Small intestine (tissue), 7 donors: Measurements from ENCODE around the gene PPTC7. TPM values are rescaled to one million over a fixed set of nuclear protein-coding genes. Genes with fewer than 3 reads are reported as not detected.
"Not testable (repeated sequence)": the region's sequence is repeated elsewhere in the genome, so short reads cannot be mapped to it uniquely, and the experiment has no call there.

Experiments
- DNase-seq, 2 donors: peaks; one replicate each; pipeline versions ENCODE4 v3.0.0 to v3.0.0-alpha.2; 2013
- FAIRE-seq: peaks from 2 replicates; lab custom pipeline; 2012; peaks lifted over from hg19 to GRCh38; lab: Jason Lieb, UNC
- H3K27ac ChIP-seq, 3 donors: one replicate each; pipeline ENCODE4 v1.5.1; 2013; ENCODE audit warnings: low read length in 2 of 3, mild to moderate bottlenecking in 2 of 3, control low read depth in 1 of 3, inconsistent platforms in 1 of 3, low read depth in 1 of 3, moderate library complexity in 1 of 3
- H3K27me3 ChIP-seq, 3 donors: one replicate each; pipeline ENCODE4 v1.6.1; 2013; ENCODE audit warnings: low read length in 3 of 3, inconsistent platforms in 1 of 3; ENCODE audit not compliant: control insufficient read depth in 3 of 3, insufficient read depth in 3 of 3
- H3K36me3 ChIP-seq, 3 donors: one replicate each; pipeline ENCODE4 v1.6.1; 2013; ENCODE audit warnings: low read length in 3 of 3, inconsistent platforms in 1 of 3, low read depth in 1 of 3, mild to moderate bottlenecking in 1 of 3, moderate library complexity in 1 of 3; ENCODE audit not compliant: control insufficient read depth in 3 of 3, insufficient read depth in 2 of 3
- H3K4me1 ChIP-seq, 3 donors: one replicate each; pipeline ENCODE4 v1.6.1; 2013; ENCODE audit warnings: low read length in 2 of 3, inconsistent platforms in 1 of 3, low read depth in 1 of 3, mild to moderate bottlenecking in 1 of 3, moderate library complexity in 1 of 3; ENCODE audit not compliant: control insufficient read depth in 3 of 3, insufficient read depth in 2 of 3
- H3K4me3 ChIP-seq, 3 donors: one replicate each; pipeline ENCODE4 v1.5.1; 2013; ENCODE audit warnings: low read length in 3 of 3, control low read depth in 1 of 3, inconsistent platforms in 1 of 3, low read depth in 1 of 3, mild to moderate bottlenecking in 1 of 3, moderate library complexity in 1 of 3
- H3K9me3 ChIP-seq, 2 donors: one replicate each; pipeline ENCODE4 v1.6.1; 2013; ENCODE audit warnings: low read depth in 1 of 2, low read length in 1 of 2; ENCODE audit not compliant: control insufficient read depth in 2 of 2, insufficient read depth in 1 of 2
- WGBS, 3 donors: extraction: QIAGEN DNeasy Blood & Tissue Kit; methylation state at CpG; one replicate each; pipeline ENCODE4 v1.1.7; 2013; 5-methylcytosine and 5-hydroxymethylcytosine counted together
- polyA plus RNA-seq, 4 donors: library from polyadenylated mRNA; stranded (reverse) in 3 of 4; unstranded in 1 of 4; fragments of 200-250 nt in 3 of 4; fragments of 120-200 nt in 1 of 4; gene quantifications; one replicate each; pipeline versions ENCODE4 v1.2.1 to v1.2.3, GENCODE V29; 2013
- donor health status: healthy with polysubstance abuse.
- donor health status: control.
- donor health status: control.
- donor health status: Bipolar disorder and iron deficiency.
- donor health status: healthy.

Gene PPTC7
- polyA plus RNA-seq, 4 donors = 8.6 to 21.5 (median 12.0) TPM

GRCh38 chr12:110570798-110571197 lies 12.3 kb downstream of the PPTC7 start:
- not testable (repeated sequence) for H3K27ac ChIP-seq, H3K36me3 ChIP-seq, H3K4me3 ChIP-seq, DNase-seq, H3K27me3 ChIP-seq, FAIRE-seq
- Histone ChIP-seq H3K9me3 (peaks cover 0 to 20% of the 10 kb centered on the region in 2 donors), H3K4me1 (peaks cover 4 to 17% (median 12%) of the 10 kb centered on the region in 3 donors)
- 97 to 99% (median 98%) methylated on average over 16 of the region's 16 CpGs for WGBS, 3 donors

DNA sequence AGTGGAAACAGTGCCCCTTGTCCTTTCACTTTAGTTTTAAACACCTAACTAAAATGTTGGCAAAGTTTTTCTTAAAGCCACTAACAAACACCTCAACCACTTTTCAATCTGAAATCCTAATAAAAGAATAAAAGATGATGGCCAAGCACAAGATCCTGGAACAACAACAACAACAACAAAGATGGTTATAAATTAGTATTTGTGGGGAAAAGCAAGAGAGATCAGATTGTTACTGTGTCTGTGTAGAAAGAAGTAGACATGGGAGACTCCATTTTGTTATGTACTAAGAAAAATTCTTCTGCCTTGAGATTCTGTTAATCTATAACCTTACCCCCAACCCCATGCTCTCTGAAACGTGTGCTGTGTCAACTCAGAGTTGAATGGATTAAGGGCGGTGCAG lies 13.3 kb downstream of the PPTC7 start:
- H3K27ac ChIP-seq, H3K36me3 ChIP-seq, H3K27me3 ChIP-seq, FAIRE-seq, H3K4me3 ChIP-seq, DNase-seq: not testable (repeated sequence)
- Histone ChIP-seq H3K9me3 (peaks cover 0 to 20% of the 10 kb centered on the region in 2 donors), H3K4me1 (peaks cover 5 to 11% (median 11%) of the 10 kb centered on the region in 3 donors)
- whole genome bisulfite sequencing, 3 donors = no CpG with 5 or more reads among the region's 2 CpGs

DNA sequence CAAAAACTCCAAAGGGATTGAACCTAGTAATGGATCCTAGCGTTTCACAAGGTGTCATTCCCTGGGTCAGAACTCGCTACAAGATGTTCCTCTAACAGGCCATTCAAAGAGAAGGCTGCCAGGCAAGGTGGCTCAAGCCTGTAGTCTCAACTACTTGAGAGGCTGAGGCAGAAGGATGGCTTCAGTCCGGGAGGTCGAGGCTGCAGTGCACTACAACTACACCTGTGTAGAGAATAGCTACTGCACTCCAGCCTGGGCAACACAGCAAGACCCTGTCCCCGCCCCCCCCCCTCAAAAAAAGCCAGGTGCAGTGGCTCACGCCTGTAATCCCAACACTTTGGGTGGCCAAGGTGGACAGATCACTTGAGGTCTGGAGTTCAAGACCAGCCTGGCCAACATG lies 14.4 kb downstream of the PPTC7 start:
- Histone ChIP-seq H3K9me3 (peaks cover 0 to 20% of the 10 kb centered on the region in 2 donors), H3K27ac (no peak overlapping the region), H3K36me3 (no peaks in the 10 kb centered on the region), H3K4me1 (peaks cover 4 to 13% (median 7%) of the 10 kb centered on the region in 3 donors), H3K4me3 (no peak overlapping the region), H3K27me3 (no peaks in the 10 kb centered on the region)
- FAIRE-seq (no peak), DNase-seq (no peak)
- 97% methylated on average over 6 of the region's 6 CpGs for WGBS, 3 donors

DNA sequence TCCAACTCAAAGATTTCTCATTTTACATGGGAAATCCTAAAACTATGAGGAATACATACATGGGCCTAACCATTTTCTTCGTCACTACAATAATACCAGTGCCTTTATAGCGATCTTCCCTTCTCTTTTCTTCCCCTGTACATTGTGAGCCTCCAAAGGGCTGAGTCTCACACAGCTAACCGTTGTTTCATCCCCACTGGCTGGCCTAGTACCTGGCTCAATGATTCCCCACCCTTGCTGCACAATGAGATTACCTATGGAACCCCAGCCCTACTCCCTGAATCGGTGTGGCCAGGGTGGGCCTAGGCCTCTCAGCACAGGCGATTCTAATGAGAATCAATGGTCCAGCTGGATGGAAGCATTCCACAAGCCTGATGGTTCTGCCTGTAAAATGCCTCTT lies 16.1 kb downstream of the PPTC7 start:
- DNase-seq (no peak), FAIRE-seq (no peak)
- peaks cover 7 to 13% (median 8%) of the 10 kb centered on the region in 3 donors for H3K4me1 ChIP-seq
- no peaks in the 10 kb centered on the region for H3K36me3 ChIP-seq
- no peak overlapping the region for H3K4me3 ChIP-seq
- H3K27ac ChIP-seq = no peak overlapping the region
- no peaks in the 10 kb centered on the region for H3K27me3 ChIP-seq
- H3K9me3 ChIP-seq = peaks cover 0 to 15% of the 10 kb centered on the region in 2 donors
- WGBS, 3 donors = 95 to 96% (median 96%) methylated on average over 5 of the region's 5 CpGs

DNA sequence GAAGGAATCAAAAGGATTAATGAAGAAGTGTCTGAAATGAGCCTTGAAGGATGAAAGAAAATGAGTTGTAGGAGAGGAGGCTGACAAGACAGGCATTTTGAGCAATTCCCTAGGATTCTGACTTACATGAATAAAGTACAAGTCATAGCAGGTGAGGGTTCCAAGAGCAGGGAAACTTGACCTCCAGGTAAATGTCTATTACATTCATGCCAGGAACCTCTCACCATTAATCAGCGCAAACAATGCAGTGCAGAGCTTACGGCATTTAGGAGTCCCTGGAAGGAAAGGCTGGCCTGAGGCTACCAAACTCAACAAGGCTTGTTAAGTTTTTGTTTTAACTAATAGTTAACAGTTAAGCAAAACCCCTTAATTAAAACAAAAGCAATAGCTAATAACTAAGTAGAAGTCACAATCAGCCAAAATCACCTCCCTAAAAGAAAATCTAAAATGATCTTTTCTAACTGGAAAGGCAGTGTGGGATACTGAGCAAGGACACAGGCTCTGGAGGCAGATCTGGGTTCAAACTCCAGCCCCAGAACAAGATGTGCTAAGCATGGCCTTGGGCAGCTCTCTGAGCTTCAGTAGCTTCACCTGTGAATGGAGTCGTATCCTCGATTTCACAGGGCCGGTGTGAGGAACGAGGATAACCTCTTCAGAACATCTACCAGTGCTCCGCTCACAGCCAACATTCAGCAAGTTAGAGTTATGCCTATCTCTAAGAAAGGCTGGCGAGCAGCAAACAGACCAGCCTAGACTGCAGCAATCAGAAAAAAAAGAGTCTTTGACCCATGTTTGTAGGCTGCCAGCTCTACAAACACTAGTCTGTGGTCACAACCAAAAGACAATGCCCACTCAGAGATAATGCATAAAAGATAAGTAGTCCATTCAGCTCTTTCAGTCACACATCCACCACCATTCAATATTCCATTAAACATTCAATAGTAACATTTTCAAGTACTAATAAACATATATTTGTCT lies 16.9 kb downstream of the PPTC7 start:
- no peak for FAIRE-seq
- H3K4me1 ChIP-seq = peaks cover 8 to 13% (median 9%) of the 10 kb centered on the region in 3 donors

DNA sequence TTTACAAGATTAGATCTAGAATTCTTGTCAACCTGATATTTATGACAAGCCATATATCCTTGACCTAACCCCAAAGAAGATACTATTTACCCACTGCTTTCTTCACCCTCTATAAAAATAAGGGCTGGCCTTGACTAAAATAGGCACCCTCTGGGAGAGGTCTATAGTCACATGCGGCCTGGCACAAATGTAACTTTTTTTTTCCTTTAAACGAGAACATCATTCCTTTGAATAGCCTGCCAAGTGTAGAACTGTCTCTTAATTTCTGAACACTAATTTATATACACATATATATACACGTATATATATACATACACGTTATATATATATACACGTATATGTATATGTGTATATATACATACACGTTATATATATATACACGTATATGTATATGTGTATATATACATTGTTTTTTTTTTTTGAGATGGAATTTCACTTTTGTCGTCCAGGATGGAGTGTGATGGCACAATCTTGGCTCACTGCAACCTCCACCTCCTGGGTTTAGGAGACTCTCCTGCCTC lies 18.6 kb downstream of the PPTC7 start:
- peaks cover 0 to 13% of the 10 kb centered on the region in 2 donors for H3K9me3 ChIP-seq
- H3K4me3 ChIP-seq = no peak overlapping the region
- H3K27ac ChIP-seq = no peak overlapping the region
- no peak for DNase-seq
- H3K36me3 ChIP-seq = peaks cover 0 to 4% (median 0%) of the 10 kb centered on the region in 3 donors
- WGBS, 3 donors = 66 to 72% (median 71%) methylated on average over 8 of the region's 8 CpGs
- H3K27me3 ChIP-seq = no peaks in the 10 kb centered on the region
- no peak for FAIRE-seq
- peaks cover 8 to 17% (median 9%) of the 10 kb centered on the region in 3 donors for H3K4me1 ChIP-seq

More for the DNA sequence above, 16.9 kb downstream of the PPTC7 start:
- Histone ChIP-seq H3K27me3 (no peaks in the 10 kb centered on the region), H3K4me3 (no peak overlapping the region), H3K27ac (no peak overlapping the region), H3K9me3 (peaks cover 0 to 13% of the 10 kb centered on the region in 2 donors), H3K36me3 (no peaks in the 10 kb centered on the region)
- WGBS, 3 donors = 67 to 85% (median 74%) methylated on average over 8 of the region's 8 CpGs
- DNase-seq = no peak

GRCh38 chr12:110563702-110564470 lies 19.2 kb downstream of the PPTC7 start:
- H3K27ac ChIP-seq = no peak overlapping the region
- peaks cover 0 to 8% (median 0%) of the 10 kb centered on the region in 3 donors for H3K36me3 ChIP-seq
- H3K27me3 ChIP-seq = no peaks in the 10 kb centered on the region
- H3K4me1 ChIP-seq = peaks cover 8 to 17% (median 9%) of the 10 kb centered on the region in 3 donors
- H3K4me3 ChIP-seq = no peak overlapping the region
- FAIRE-seq = no peak
- DNase-seq = no peak
- H3K9me3 ChIP-seq = peaks cover 0 to 8% of the 10 kb centered on the region in 2 donors

GRCh38 chr12:110562386-110562785 lies 20.7 kb downstream of the PPTC7 start:
- H3K9me3 ChIP-seq, FAIRE-seq, H3K27ac ChIP-seq, H3K36me3 ChIP-seq, H3K27me3 ChIP-seq, H3K4me3 ChIP-seq, DNase-seq: not testable (repeated sequence)
- 63 to 82% (median 68%) methylated on average over 5 of the region's 5 CpGs for WGBS, 3 donors
- H3K4me1 ChIP-seq = peaks cover 8 to 17% (median 9%) of the 10 kb centered on the region in 3 donors
